OCI-LY7 (cell line): ENCODE results near the gene SFXN5. TPM values are rescaled to one million over a fixed set of nuclear protein-coding genes. Genes with fewer than 3 reads are reported as not detected.

Source experiments
- BruUV-seq: library from RNA; stranded (reverse); fragments of 400-500 nt; replicated peaks from 2 replicates; lab custom pipeline; 2021; lab: Mats Ljungman, UMichigan
- CTCF ChIA-PET: fragments of 300-600 bp; sonication (Branson Sonifier 250); formaldehyde crosslinking; loops from one replicate; lab custom pipeline; 2022; ENCODE audit warnings: antibody characterized with exemption; ENCODE audit not compliant: unreplicated experiment; lab: Charles Lee
- POLR2A ChIA-PET: fragments of 300-600 bp; sonication (Branson Sonifier 250); formaldehyde crosslinking; loops from one replicate; lab custom pipeline; 2022; ENCODE audit warnings: antibody characterized with exemption; lab: Charles Lee
- DNase-seq: peaks from one replicate; pipeline ENCODE4 v3.0.0-alpha.2; 2015; ENCODE audit warnings: low spot score
- H2AFZ ChIP-seq: fragments of 200-600 bp; sonication (generic), shearing (Covaris generic); 2 replicates; pipeline ENCODE4 v1.6.1; 2014; ENCODE audit warnings: mild to moderate bottlenecking, antibody characterized with exemption, low read length, moderate library complexity
- H3K27ac ChIP-seq: fragments of 200-600 bp; sonication (generic); 2 replicates; pipeline ENCODE4 v1.5.1; 2014; ENCODE audit warnings: mixed run types, low read depth, mild to moderate bottlenecking, moderate library complexity, low read length, inconsistent platforms; ENCODE audit not compliant: poor library complexity, severe bottlenecking
- H3K36me3 ChIP-seq: fragments of 200-600 bp; sonication (generic); 2 replicates; pipeline ENCODE4 v1.6.1; 2014; ENCODE audit warnings: mild to moderate bottlenecking, antibody characterized with exemption, low read length, moderate library complexity, mixed read lengths; ENCODE audit not compliant: insufficient read depth
- H3K4me1 ChIP-seq: fragments of 200-600 bp; sonication (generic); 2 replicates; pipeline ENCODE4 v1.5.1; 2014; ENCODE audit warnings: mild to moderate bottlenecking, low read length; ENCODE audit not compliant: insufficient read depth, poor library complexity, severe bottlenecking
- H3K4me2 ChIP-seq: fragments of 200-600 bp; sonication (generic); 2 replicates; pipeline ENCODE4 v1.6.1; 2014; ENCODE audit warnings: mild to moderate bottlenecking, low read length
- H3K4me3 ChIP-seq: fragments of 200-600 bp; sonication (generic); 2 replicates; pipeline ENCODE4 v1.5.1; 2014; ENCODE audit warnings: mild to moderate bottlenecking, low read depth, low read length; ENCODE audit not compliant: poor library complexity, severe bottlenecking
- H3K79me2 ChIP-seq: fragments of 200-600 bp; sonication (generic); 2 replicates; pipeline ENCODE4 v1.6.1; 2016; ENCODE audit warnings: low read depth, mild to moderate bottlenecking, low read length, moderate library complexity, mixed read lengths; ENCODE audit not compliant: insufficient read depth
- H3K9me2 ChIP-seq: fragments of 200-600 bp; sonication (generic); 2 replicates; pipeline ENCODE4 v1.6.1; 2016; ENCODE audit warnings: mild to moderate bottlenecking, low read length, mixed read lengths; ENCODE audit not compliant: insufficient read depth
- H3K9me3 ChIP-seq: fragments of 200-600 bp; sonication (generic); 2 replicates; pipeline ENCODE4 v1.6.1; 2014; ENCODE audit warnings: mild to moderate bottlenecking, mixed run types, low read length, mixed read lengths
- H4K20me1 ChIP-seq: fragments of 200-600 bp; sonication (generic); 2 replicates; pipeline ENCODE4 v1.6.1; 2014; ENCODE audit warnings: mild to moderate bottlenecking, antibody characterized with exemption, low read length, moderate library complexity, mixed read lengths; ENCODE audit not compliant: insufficient read depth
- EZH2phosphoT487 ChIP-seq: fragments of 200-600 bp; sonication (generic); IDR thresholded peaks from 2 replicates; pipeline ENCODE4 v1.6.1; 2018; ENCODE audit warnings: low read depth, borderline replicate concordance, mild to moderate bottlenecking, mixed run types, antibody characterized with exemption, low read length, moderate library complexity, mixed read lengths
- intact Hi-C: fragments of 100-400 bp; cut with micrococcal nuclease; formaldehyde crosslinking; loops from one replicate; pipeline ENCODE4 v1.10.0; 2022; ENCODE audit not compliant: unreplicated experiment
- total RNA-seq, 2 experiments: library from RNA; depleted of rRNA in 1 of 2; stranded (reverse); fragments of >200 nt in 1 of 2; shearing (Covaris generic) in 1 of 2; gene quantifications; 2 replicates each; pipeline ENCODE4 v1.2.3, GENCODE V29; 2014 to 2022
- TF ChIP-seq, protein P1 (sequence below): fragments of 200-600 bp; sonication (generic); conservative IDR thresholded peaks from 2 replicates; pipeline ENCODE4 v1.5.1; 2014; ENCODE audit warnings: mild to moderate bottlenecking, antibody characterized with exemption, low read length, moderate library complexity, mixed read lengths

The SFXN5 gene
- total RNA-seq, 2 experiments from 2014 or later, result 4.5 to 10.5 TPM

DNA sequence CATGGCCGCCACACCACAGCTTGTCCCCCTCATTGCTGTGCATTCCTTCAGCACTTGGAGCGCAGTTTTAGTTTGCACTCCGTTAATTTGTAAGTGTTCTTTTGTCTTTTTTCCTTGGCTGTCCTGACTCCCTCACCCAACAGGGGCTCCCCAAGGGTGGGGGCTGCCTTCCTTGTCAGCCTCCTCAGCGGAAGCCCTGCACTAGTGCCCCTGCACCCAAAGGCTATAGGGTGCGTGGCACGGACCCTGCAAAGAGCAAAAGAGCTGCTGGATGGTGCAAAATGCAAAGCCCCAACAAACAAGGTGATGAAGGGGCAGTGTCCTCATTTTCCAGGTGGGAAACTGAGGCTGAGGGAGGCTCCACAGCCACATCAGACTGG is 107.4 kb downstream of the SFXN5 start:
- H3K27ac ChIP-seq, result no peak overlapping the region
- ChIA-PET POLR2A (no interaction called here), CTCF (no interaction called here)
- no TSS peak for BruUV-seq
- intact Hi-C loops, result no loop called here
- no peaks in the 10 kb centered on the region for H4K20me1 ChIP-seq
- H3K9me3 ChIP-seq, result no peaks in the 10 kb centered on the region
- no peak overlapping the region for H2AFZ ChIP-seq
- DNase-seq, result no peak
- no peak for TF ChIP-seq EZH2phosphoT487
- TF ChIP-seq, protein P1, sequence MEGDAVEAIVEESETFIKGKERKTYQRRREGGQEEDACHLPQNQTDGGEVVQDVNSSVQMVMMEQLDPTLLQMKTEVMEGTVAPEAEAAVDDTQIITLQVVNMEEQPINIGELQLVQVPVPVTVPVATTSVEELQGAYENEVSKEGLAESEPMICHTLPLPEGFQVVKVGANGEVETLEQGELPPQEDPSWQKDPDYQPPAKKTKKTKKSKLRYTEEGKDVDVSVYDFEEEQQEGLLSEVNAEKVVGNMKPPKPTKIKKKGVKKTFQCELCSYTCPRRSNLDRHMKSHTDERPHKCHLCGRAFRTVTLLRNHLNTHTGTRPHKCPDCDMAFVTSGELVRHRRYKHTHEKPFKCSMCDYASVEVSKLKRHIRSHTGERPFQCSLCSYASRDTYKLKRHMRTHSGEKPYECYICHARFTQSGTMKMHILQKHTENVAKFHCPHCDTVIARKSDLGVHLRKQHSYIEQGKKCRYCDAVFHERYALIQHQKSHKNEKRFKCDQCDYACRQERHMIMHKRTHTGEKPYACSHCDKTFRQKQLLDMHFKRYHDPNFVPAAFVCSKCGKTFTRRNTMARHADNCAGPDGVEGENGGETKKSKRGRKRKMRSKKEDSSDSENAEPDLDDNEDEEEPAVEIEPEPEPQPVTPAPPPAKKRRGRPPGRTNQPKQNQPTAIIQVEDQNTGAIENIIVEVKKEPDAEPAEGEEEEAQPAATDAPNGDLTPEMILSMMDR, result no peak
- H3K4me3 ChIP-seq, result no peak overlapping the region
- H3K9me2 ChIP-seq, result no peaks in the 10 kb centered on the region
- H3K36me3 ChIP-seq, result no peaks in the 10 kb centered on the region
- H3K4me1 ChIP-seq, result no peaks in the 10 kb centered on the region
- H3K4me2 ChIP-seq, result no peak overlapping the region
- H3K79me2 ChIP-seq, result no peaks in the 10 kb centered on the region

DNA sequence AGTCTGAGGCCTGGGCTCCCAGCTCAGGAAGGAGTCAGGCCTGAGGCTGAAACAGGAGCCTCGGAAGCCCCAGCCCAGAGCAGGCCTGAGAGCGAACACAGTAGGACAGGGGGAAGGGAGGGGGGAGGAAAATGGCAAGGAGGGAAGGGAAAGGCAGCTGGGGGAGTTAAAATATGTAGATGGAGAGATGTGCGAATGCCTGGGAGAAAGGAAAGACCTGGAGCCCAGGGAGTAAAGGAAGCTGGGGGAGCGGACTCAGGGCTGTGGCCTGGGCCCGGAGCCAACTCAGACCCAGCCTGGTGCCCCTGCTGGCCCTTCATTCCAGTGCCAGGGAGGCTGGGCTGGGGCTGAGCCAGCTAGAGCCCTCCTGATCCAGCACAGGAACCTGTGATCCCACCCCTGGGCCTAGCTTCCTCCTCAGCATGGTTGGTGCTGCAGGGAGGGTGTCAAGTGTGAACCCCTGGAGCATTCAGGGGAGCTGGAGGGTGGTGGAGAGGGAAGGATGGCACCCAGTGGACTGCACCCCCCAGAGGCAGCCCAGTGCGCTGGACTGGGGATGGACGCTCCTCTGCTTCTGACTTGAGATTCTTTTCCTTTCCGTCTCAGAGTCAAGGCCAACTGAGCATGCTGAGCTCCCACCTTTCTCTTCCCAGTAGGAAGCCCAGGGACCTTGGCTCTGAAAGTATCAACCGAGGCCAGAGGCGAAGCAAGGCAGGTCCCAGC is 107.9 kb downstream of the SFXN5 start:
- no peaks in the 10 kb centered on the region for H4K20me1 ChIP-seq
- intact Hi-C loops, result no loop called here
- ChIA-PET CTCF (no interaction called here), POLR2A (no interaction called here)
- H3K27ac ChIP-seq, result no peak overlapping the region
- no peaks in the 10 kb centered on the region for H3K36me3 ChIP-seq
- BruUV-seq, result no TSS peak
- H3K9me3 ChIP-seq, result no peaks in the 10 kb centered on the region
- H2AFZ ChIP-seq, result no peak overlapping the region
- TF ChIP-seq EZH2phosphoT487, result no peak
- TF ChIP-seq, protein P1, result no peak
- H3K4me2 ChIP-seq, result no peak overlapping the region
- H3K4me3 ChIP-seq, result no peak overlapping the region
- DNase-seq, result no peak
- no peaks in the 10 kb centered on the region for H3K9me2 ChIP-seq
- H3K4me1 ChIP-seq, result no peaks in the 10 kb centered on the region
- H3K79me2 ChIP-seq, result no peaks in the 10 kb centered on the region

DNA sequence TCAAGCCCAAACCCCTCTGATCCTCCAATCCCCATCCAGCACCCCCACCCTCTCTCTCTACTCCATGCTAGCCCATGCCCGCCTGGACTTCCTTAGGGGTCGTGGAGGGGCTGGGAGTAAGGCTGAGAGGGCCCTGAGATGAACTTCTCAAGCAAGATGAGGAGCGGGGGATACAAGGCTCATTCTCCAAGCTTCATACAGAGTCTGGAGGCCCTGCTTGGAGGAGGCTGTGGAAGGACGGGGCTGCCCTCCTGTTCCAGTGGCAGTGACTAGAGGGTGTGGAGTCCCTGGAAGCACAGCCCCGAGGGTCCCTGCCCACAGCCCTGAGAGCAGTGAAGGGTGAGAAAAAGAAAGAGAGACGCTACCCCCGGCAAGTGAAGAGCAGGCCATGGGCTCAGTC is 108.6 kb downstream of the SFXN5 start:
- no TSS peak for BruUV-seq
- H3K27ac ChIP-seq, result no peak overlapping the region
- no peak for DNase-seq
- H3K4me3 ChIP-seq, result no peak overlapping the region
- H3K4me2 ChIP-seq, result no peak overlapping the region
- TF ChIP-seq, protein P1, result no peak
- no peak for TF ChIP-seq EZH2phosphoT487
- H2AFZ ChIP-seq, result no peak overlapping the region
- no peaks in the 10 kb centered on the region for H3K9me2 ChIP-seq
- H3K36me3 ChIP-seq, result no peaks in the 10 kb centered on the region
- no peaks in the 10 kb centered on the region for H3K79me2 ChIP-seq
- H3K4me1 ChIP-seq, result no peaks in the 10 kb centered on the region
- no peaks in the 10 kb centered on the region for H3K9me3 ChIP-seq
- intact Hi-C loops, result no loop called here
- ChIA-PET POLR2A (interaction anchor here (0.6 kb wide), 1 partner anchor 55 kb away, joined by 3 read pairs; no protein-coding TSS in a partner anchor), CTCF (no interaction called here)
- H4K20me1 ChIP-seq, result no peaks in the 10 kb centered on the region
